Activated naive CD4-positive, alpha-beta T cell treated with anti-CD3 and anti-CD28 coated beads, Interleukin-2, amount 50 U/mL, for 72 hours (primary cell): ENCODE results near the gene PDCD7. TPM values are rescaled to one million over a fixed set of nuclear protein-coding genes. Genes with fewer than 3 reads are reported as not detected.
A peak's percentile ranks its signal among the peaks of the same experiment; 100 is the strongest.

Source experiments
- ATAC-seq, 2 donors: fragments of 150-1000 bp; cut with Tn5 transposase; 2 replicates each; pipeline ENCODE4 v1.10.0; 2021; ENCODE audit warnings: mild to moderate bottlenecking in 2 of 2, moderate library complexity in 2 of 2
- DNase-seq, 2 donors: peaks; one replicate each; pipeline ENCODE4 v3.0.0; 2021 to 2022; ENCODE audit warnings: low spot score in 2 of 2
- H3K27ac Mint-ChIP-seq, 2 donors: one replicate each; pipeline ENCODE4 v1.8.0; 2022; ENCODE audit warnings: mild to moderate bottlenecking in 2 of 2, mixed read lengths in 2 of 2
- H3K36me3 Mint-ChIP-seq, 2 donors: one replicate each; pipeline ENCODE4 v1.8.0; 2022; ENCODE audit warnings: mixed read lengths in 2 of 2
- H3K9me3 Mint-ChIP-seq, 2 donors: one replicate each; pipeline ENCODE4 v1.8.0; 2022; ENCODE audit warnings: mixed read lengths in 2 of 2
- total RNA-seq, 2 donors: library from RNA; stranded (reverse); gene quantifications; one replicate each; pipeline ENCODE4 v1.2.3, GENCODE V29; 2022

Gene PDCD7
- total RNA-seq, 2 donors from 2014 or later: 34.2 to 36.6 TPM

DNA sequence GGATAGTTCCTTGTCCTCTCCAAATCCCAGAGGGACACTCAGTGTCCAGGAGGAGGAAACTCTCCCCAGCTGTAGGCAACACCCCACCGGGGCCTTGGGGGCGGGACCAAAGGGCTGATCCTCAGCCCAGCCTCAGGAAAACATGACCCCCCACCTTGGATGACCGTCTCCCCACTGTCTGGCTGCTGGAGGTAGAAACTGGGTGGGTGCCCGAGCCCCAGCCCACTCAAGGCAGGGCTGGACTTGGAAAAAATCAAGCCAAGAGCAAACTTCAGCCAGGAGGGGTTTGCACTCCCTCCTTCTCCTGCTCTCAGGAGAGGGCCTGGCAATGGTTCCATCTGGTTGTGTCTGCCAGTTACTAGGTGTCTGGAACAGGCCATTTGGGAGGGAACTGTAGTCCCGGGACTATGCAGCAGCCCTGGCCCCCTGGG lies 62.2 kb downstream of the PDCD7 start:
- no peak for ATAC-seq
- DNase-seq: no peak
- Mint-ChIP-seq H3K27ac (no peak overlapping the region), H3K9me3 (no peaks in the 10 kb centered on the region), H3K36me3 (peaks cover 0 to 5% of the 10 kb centered on the region in 2 donors)

- DNase-seq (no peak), ATAC-seq (no peak)
- Mint-ChIP-seq H3K27ac (no peak overlapping the region), H3K36me3 (peaks cover 0 to 5% of the 10 kb centered on the region in 2 donors), H3K9me3 (no peaks in the 10 kb centered on the region)
Observed at GRCh38 chr15:65069779-65070546, 63.6 kb downstream of the PDCD7 start.

- Mint-ChIP-seq H3K27ac (no peak overlapping the region), H3K36me3 (peaks cover 0 to 5% of the 10 kb centered on the region in 2 donors), H3K9me3 (no peaks in the 10 kb centered on the region)
- ATAC-seq (no peak), DNase-seq (no peak)
Observed at GRCh38 chr15:65069179-65069578, 64.4 kb downstream of the PDCD7 start.

DNA sequence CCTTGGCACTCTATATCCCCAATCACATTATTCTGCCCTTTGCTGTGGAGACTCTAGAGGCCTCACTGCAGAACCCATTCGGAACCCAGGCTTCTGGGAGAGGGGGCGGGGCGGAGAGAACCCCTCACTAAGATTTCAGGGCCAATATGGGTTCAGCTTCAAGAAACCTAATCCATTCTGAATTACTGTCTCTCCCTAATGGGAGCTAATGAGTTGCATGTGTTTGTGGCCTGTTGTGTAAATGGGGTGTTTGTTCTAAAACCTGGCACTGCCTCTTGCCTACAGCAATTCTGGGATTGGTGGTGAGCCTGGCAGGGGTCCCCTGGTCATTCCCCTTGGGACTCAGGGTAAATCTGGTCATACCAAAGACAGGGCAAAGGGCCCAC lies 65.2 kb downstream of the PDCD7 start:
- no peak overlapping the region for H3K27ac Mint-ChIP-seq
- no peak for ATAC-seq

DNA sequence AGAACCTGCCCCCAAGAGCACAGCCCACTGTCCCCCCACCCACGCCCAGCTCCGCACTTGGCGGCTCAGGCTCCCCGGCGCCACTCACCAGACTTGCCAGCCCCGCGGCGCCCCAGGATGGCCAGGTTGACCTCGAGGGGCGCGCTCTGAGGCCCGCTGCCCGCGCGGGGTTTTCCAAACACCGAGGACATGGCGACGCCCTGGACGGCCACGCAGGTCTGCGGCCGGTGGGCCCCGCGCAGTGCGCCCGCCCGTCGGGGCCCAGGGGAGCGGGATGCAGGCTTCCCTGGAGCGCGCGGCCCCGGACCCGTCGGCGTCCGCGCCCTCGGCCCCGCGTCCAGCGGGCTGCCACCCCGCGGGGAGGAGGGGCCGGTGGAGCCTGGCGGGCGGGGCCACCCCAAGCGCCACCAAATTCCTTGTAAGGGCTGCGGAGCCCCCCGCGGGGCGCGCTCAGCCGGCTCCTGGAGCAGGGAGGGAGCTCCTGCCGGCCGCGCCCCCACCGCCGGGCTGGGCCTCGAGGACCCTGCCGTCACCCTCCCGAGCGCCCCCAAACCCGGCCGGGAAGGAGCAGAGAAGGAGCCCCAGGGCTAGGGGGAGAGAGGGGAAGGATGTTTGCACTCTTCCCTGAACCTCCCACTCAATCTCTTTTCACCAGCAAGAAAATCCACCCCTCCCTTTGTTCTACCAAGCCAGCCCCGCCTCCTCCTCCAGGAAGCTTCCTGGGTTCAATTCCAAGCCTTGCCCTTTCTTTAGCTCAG lies 65.8 kb downstream of the PDCD7 start, which contains the start of gene RASL12:
TSS of gene RASL12 (minus strand) at position 347 of the 758 bp plus-strand sequence. CDS start at position 191, 156 bp downstream.
- no peak within 1 kb of the TSS for H3K27ac Mint-ChIP-seq
- no peaks in the 10 kb centered on the region for H3K9me3 Mint-ChIP-seq
- peak in 1 of 2 donors; percentile 13 for ATAC-seq
- no peak for DNase-seq
- peaks cover 0 to 5% of the 10 kb centered on the region in 2 donors for H3K36me3 Mint-ChIP-seq

More for the DNA sequence above, 65.2 kb downstream of the PDCD7 start:
- no peak for DNase-seq
- H3K36me3 Mint-ChIP-seq: peaks cover 0 to 5% of the 10 kb centered on the region in 2 donors
- no peaks in the 10 kb centered on the region for H3K9me3 Mint-ChIP-seq

Other genes with a start within 250 kb of the PDCD7 start
- 1 to 10 TPM; 3.8 to 8.9 TPM for gene ANKDD1A, start 221.9 kb downstream of the PDCD7 start, total RNA-seq
- gene SPG21, start 143.9 kb downstream of the PDCD7 start, total RNA-seq: 10 to 100 TPM; 67.1 to 90.4 TPM
- 10 to 100 TPM; 15.7 to 17.3 TPM for gene MTFMT, start 104.2 kb downstream of the PDCD7 start, total RNA-seq
- not detected for gene SLC51B, start 88.4 kb downstream of the PDCD7 start, total RNA-seq
- gene RASL12, start 65.8 kb downstream of the PDCD7 start, total RNA-seq: not detected
- not detected for gene KBTBD13, start 57.1 kb downstream of the PDCD7 start, total RNA-seq
- gene UBAP1L, start 18.6 kb downstream of the PDCD7 start, total RNA-seq: 1 to 10 TPM; 2.2 to 4.8 TPM
- 10 to 100 TPM; 66.6 to 84.1 TPM for gene CLPX, start 51.5 kb upstream of the PDCD7 start, total RNA-seq
- gene CILP, start 77.7 kb upstream of the PDCD7 start, total RNA-seq: under 1 TPM in 1 of 2 donors, not detected in 1; 0.04 TPM
- gene PARP16, start 153.1 kb upstream of the PDCD7 start, total RNA-seq: 10 to 100 TPM; 12.1 to 24.7 TPM
- not detected for gene RNU5A-1, start 162.2 kb upstream of the PDCD7 start, total RNA-seq
- not detected for gene RNU5B-1, start 170.9 kb upstream of the PDCD7 start, total RNA-seq
- not detected for gene IGDCC3, start 244.2 kb upstream of the PDCD7 start, total RNA-seq